ENCODE results near the gene CD163L1. TPM values are rescaled to one million over a fixed set of nuclear protein-coding genes. Genes with fewer than 3 reads are reported as not detected.

The CD163L1 gene
- total and polyA plus RNA-seq, 2 of the 8 experiments (the other 6 are each of a cell fraction or from before 2014, with no cell fraction given), result 0.11 to 0.22 TPM

DNA sequence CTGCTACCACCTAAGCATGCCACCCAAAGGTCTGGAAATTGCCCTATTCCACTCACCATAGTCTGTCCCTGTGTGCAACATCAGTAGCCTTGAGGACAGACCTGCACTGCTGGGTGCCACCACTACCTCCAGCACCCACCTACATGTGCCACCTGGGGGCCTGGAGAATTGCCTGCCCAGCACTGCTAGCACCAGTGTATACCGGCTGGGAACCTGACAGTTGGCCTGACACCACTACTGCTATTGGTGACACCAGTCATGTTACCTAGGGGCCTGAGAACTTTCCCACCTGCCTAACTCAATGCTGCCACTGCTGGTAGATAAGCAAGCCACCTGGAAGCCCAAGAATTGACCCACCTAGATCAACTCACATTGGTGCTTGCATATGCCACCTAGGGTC is 60.8 kb downstream of the CD163L1 start:
- DNase-seq (ENCODE audit: low read depth in 1 of 2, low spot score in 2 of 2) (no peak), FAIRE-seq (no peak)
- Histone ChIP-seq H2BK20ac (ENCODE audit: low read length) (no peak overlapping the region), H3K4me1 (replicated peaks in 1 of 4; ENCODE audit: control insufficient read depth in 3 of 4, insufficient read depth in 4 of 4, low read length in 3 of 4) (no peaks in the 10 kb centered on the region), H2BK5ac (ENCODE audit: low read depth, low read length) (no peak overlapping the region), H3K79me1 (ENCODE audit: low read depth, low read length) (no peaks in the 10 kb centered on the region), H4K20me1 (replicated peaks in 1 of 2; ENCODE audit: control insufficient read depth in 1 of 2, insufficient read depth in 2 of 2, low read length in 2 of 2) (no peaks in the 10 kb centered on the region), H3K9ac (replicated peaks in 1 of 4; ENCODE audit: extremely low read depth in 1 of 4, low read depth in 3 of 4, low read length in 3 of 4) (no peak overlapping the region), H3K79me2 (ENCODE audit: control insufficient read depth in 1 of 2, insufficient read depth in 2 of 2, low read length in 2 of 2) (no peaks in the 10 kb centered on the region), H2BK15ac (ENCODE audit: low read length) (no peak overlapping the region), H3K14ac (ENCODE audit: insufficient read length) (no peak overlapping the region), H3K4ac (replicated peaks; ENCODE audit: insufficient read length, low read depth, low read length) (no peak overlapping the region), H2AFZ (ENCODE audit: low read length) (no peak overlapping the region), H3K23me2 (ENCODE audit: low read depth, low read length) (no peaks in the 10 kb centered on the region; the same call in 1 of the 2 replicates), H3K4me2 (ENCODE audit: insufficient read depth in 1 of 2, low read depth in 2 of 2, low read length in 2 of 2) (no peak overlapping the region), H3K27ac (ENCODE audit: low read depth, low read length) (no peak overlapping the region), H4K8ac (ENCODE audit: extremely low read depth, insufficient read depth, low read length) (no peak overlapping the region), H2BK12ac (ENCODE audit: low read depth, low read length) (no peak overlapping the region), H3K36me3 (ENCODE audit: control insufficient read depth in 2 of 4, insufficient read depth in 4 of 4, low read length in 3 of 4) (no peaks in the 10 kb centered on the region), H3K9me3 (ENCODE audit: insufficient read depth in 2 of 2, low read depth in 1 of 2, low read length in 1 of 2) (no peaks in the 10 kb centered on the region), H4K5ac (ENCODE audit: insufficient read length, low read depth, low read length) (no peak overlapping the region), H3K56ac (replicated peaks; ENCODE audit: insufficient read length, low read depth, low read length) (no peak overlapping the region), H3K18ac (ENCODE audit: extremely low read depth, low read length) (no peak overlapping the region), H3K27me3 (replicated peaks in 1 of 4; ENCODE audit: control insufficient read depth in 3 of 4, extremely low read depth in 1 of 4, insufficient read depth in 3 of 4, low read length in 3 of 4) (peaks cover 0 to 1% (median 0%) of the 10 kb centered on the region in 4 experiments; a peak in 1 of 7 replicates), H3K4me3 (ENCODE audit: extremely low read depth in 1 of 4, insufficient read depth in 2 of 4, low read depth in 3 of 4, low read length in 4 of 4) (no peak overlapping the region), H3K23ac (ENCODE audit: insufficient read length) (no peak overlapping the region), H2BK120ac (replicated peaks; ENCODE audit: low read depth, low read length) (no peak overlapping the region), H2AK5ac (ENCODE audit: low read depth, low read length) (no peak overlapping the region), H4K91ac (replicated peaks; ENCODE audit: insufficient read length, low read length) (no peak overlapping the region)
- TF ChIP-seq BACH1 (IDR thresholded peaks at IDR 0.05; ENCODE audit: low read length) (no peak), CREB1 (IDR thresholded peaks at IDR 0.05) (no peak)
- ChIA-PET CTCF (ENCODE audit: partially characterized antibody) (no interaction called here), POLR2A (ENCODE audit: partially characterized antibody) (no interaction called here)
- whole genome bisulfite sequencing, 2 experiments (ENCODE audit: extremely low coverage in 1 of 2, insufficient coverage in 1 of 2, insufficient read length in 1 of 2, insufficient replicate concordance in 2 of 2, low coverage in 1 of 2, low lambda C conversion rate in 2 of 2, missing lambda C conversion rate in 1 of 2), result 83% methylated on average over 1 of the region's 1 CpG; no CpG with 5 or more reads in 1 of the 2 experiments
